Measurements from ENCODE around the gene CD247. TPM values are rescaled to one million over a fixed set of nuclear protein-coding genes. Genes with fewer than 3 reads are reported as not detected.

The CD247 gene
- total and polyA plus RNA-seq, 9 of the 15 experiments (the other 6 are each of a cell fraction or from before 2014, with no cell fraction given): 0.08 to 0.42 (median 0.28) TPM; not detected in 5

- ChIA-PET CTCF (ENCODE audit: low intra/inter-chr PET ratio) (no interaction called here), POLR2A (no interaction called here)
- Histone ChIP-seq H3K4me2 (ENCODE audit: insufficient read depth, low read length) (no peak overlapping the region), H3K9me3 (replicated peaks; ENCODE audit: control insufficient read depth, insufficient read depth, low read depth, low read length) (no peaks in the 10 kb centered on the region), H3K4me3 (no peak overlapping the region), H2AFZ (ENCODE audit: low read depth, low read length) (no peak overlapping the region), H3K27me3 (ENCODE audit: control insufficient read depth in 2 of 2, insufficient read depth in 2 of 2, low read length in 2 of 2) (peaks cover 2 to 14% of the 10 kb centered on the region in 2 experiments; a peak in 3 of 5 replicates), H4K20me1 (replicated peaks; ENCODE audit: control insufficient read depth, insufficient read depth, low read length) (no peaks in the 10 kb centered on the region), H3K9ac (ENCODE audit: insufficient read depth in 1 of 2, low read depth in 2 of 2, low read length in 2 of 2) (no peak overlapping the region), H3K9me1 (ENCODE audit: control insufficient read depth, insufficient read depth, low read length) (no peaks in the 10 kb centered on the region), H3K4me1 (replicated peaks in 1 of 2; ENCODE audit: control insufficient read depth in 2 of 2, insufficient read depth in 2 of 2, low read length in 2 of 2) (peaks cover 0 to 17% of the 10 kb centered on the region in 2 experiments; a peak in 2 of 5 replicates), H3K79me2 (ENCODE audit: control insufficient read depth, insufficient read depth, low read length) (no peaks in the 10 kb centered on the region), H3K36me3 (ENCODE audit: control insufficient read depth, insufficient read depth, low read length) (no peaks in the 10 kb centered on the region), H3K27ac (ENCODE audit: extremely low read depth, low read depth, low read length) (no peak overlapping the region)
- no TSS peak for BruUV-seq (replicated peaks)
- no peak for FAIRE-seq
- no peak for DNase-seq (ENCODE audit: extremely low read depth in 1 of 4, low spot score in 3 of 4)
- no peak for ATAC-seq
- intact Hi-C loops (cut with micrococcal nuclease) (no loop called here), in situ Hi-C loops (cut with MboI) (no loop called here)
- WGBS (ENCODE audit: insufficient coverage, low coverage, missing lambda C conversion rate): 20% methylated on average over 4 of the region's 4 CpGs
- TF ChIP-seq ZNF589 (CRISPR knock-in tag; IDR thresholded peaks at IDR 0.05; ENCODE audit: low read depth): no peak
- no peak for TF ChIP-seq POLR3G (IDR thresholded peaks at IDR 0.05; ENCODE audit: extremely low read depth, insufficient read length, insufficient replicate concordance)
- no peak for TF ChIP-seq TRIM25 (IDR thresholded peaks at IDR 0.05; ENCODE audit: borderline replicate concordance)
- no peak for TF ChIP-seq BCOR (IDR thresholded peaks at IDR 0.05)
- TF ChIP-seq KAT8 (IDR thresholded peaks at IDR 0.05; ENCODE audit: low read depth): no peak
- TF ChIP-seq ZFP36 (IDR thresholded peaks at IDR 0.05; ENCODE audit: low read depth, low read length, partially characterized antibody): no peak
- no peak for TF ChIP-seq ZNF318 (IDR thresholded peaks at IDR 0.05; ENCODE audit: borderline replicate concordance in 1 of 2, low read depth in 1 of 2)
- TF ChIP-seq TAF1 (IDR thresholded peaks at IDR 0.05; ENCODE audit: control insufficient read depth, extremely low read depth, insufficient read depth, low read length, severe bottlenecking): no peak
- no peak for TF ChIP-seq ERF (CRISPR knock-in tag; IDR thresholded peaks at IDR 0.05)
- no peak for TF ChIP-seq YY1 (IDR thresholded peaks at IDR 0.05; ENCODE audit: borderline replicate concordance in 1 of 3, control insufficient read depth in 1 of 3, extremely low read depth in 1 of 3, insufficient read depth in 3 of 3, insufficient read length in 1 of 3, insufficient replicate concordance in 2 of 3, low read depth in 1 of 3, low read length in 2 of 3)
Measured at GRCh38 chr1:167435484-167435883, 82.8 kb downstream of the CD247 start.
